A549 (cell line): ENCODE measurements around the gene RASL10A. TPM values are rescaled to one million over a fixed set of nuclear protein-coding genes. Genes with fewer than 3 reads are reported as not detected.

Source experiments
- ATAC-seq, 2 experiments: fragments of 200-7000 bp in 1 of 2; fragments of >200 bp in 1 of 2; cut with Nextera tagmentation in 1 of 2; cut with Tn5 transposase in 1 of 2; 3 replicates each; pipeline versions ENCODE4 v1.8.0 to v1.9.1; 2018 to 2020; ENCODE audit warnings: mild to moderate bottlenecking in 1 of 2, moderate library complexity in 1 of 2
- CTCF ChIA-PET: fragments of 300-600 bp; sonication (Branson Sonifier 250); formaldehyde crosslinking; extraction: SDS; loops from one replicate; lab custom pipeline; 2021; ENCODE audit warnings: antibody characterized with exemption, inconsistent platforms; lab: Yijun Ruan, JAX
- POLR2A ChIA-PET: fragments of 350-600 bp; formaldehyde crosslinking; extraction: SDS; loops from one replicate; lab custom pipeline; 2021; ENCODE audit warnings: antibody characterized with exemption, inconsistent platforms; lab: Yijun Ruan, JAX
- DNase-seq, 2 experiments: peaks; one replicate each; pipeline versions ENCODE4 v3.0.0 to v3.0.0-alpha.2; 2011 to 2016; ENCODE audit warnings: low read depth in 1 of 2, low spot score in 1 of 2
- FAIRE-seq: peaks from 2 replicates; lab custom pipeline; 2011; peaks lifted over from hg19 to GRCh38; lab: Jason Lieb, UNC
- H3K27ac ChIP-seq, 2 experiments: fragments of >200 bp; sonication (Bioruptor Twin); formaldehyde crosslinking; 3 replicates each; pipeline ENCODE4 v1.5.1; 2016 to 2017
- H3K4me1 ChIP-seq: fragments of >200 bp; sonication (Bioruptor Twin); formaldehyde crosslinking; 3 replicates; pipeline ENCODE4 v1.6.1; 2016
- H3K4me2 ChIP-seq: fragments of >200 bp; sonication (Bioruptor Twin); formaldehyde crosslinking; 3 replicates; pipeline ENCODE4 v1.6.1; 2016
- H3K4me3 ChIP-seq: fragments of >200 bp; sonication (Bioruptor Twin); formaldehyde crosslinking; 3 replicates; pipeline ENCODE4 v1.5.1; 2016
- H3K9me3 ChIP-seq: fragments of >200 bp; sonication (Bioruptor Twin); formaldehyde crosslinking; 3 replicates; pipeline ENCODE4 v1.6.1; 2016
- ATOH8 ChIP-seq: fragments of 250-450 bp; sonication (Bioruptor Pico); IDR thresholded peaks from 2 replicates; pipeline ENCODE4 v1.5.0; 2020; ENCODE audit warnings: low read depth, mild to moderate bottlenecking, moderate library complexity
- CBX2 ChIP-seq: fragments of 200-600 bp; sonication (generic); IDR thresholded peaks from 2 replicates; pipeline ENCODE4 v1.6.1; 2016; ENCODE audit warnings: low read depth, mild to moderate bottlenecking, borderline replicate concordance
- CHD4 ChIP-seq: fragments of 200-600 bp; sonication (generic); IDR thresholded peaks from 2 replicates; pipeline ENCODE4 v1.6.1; 2016; ENCODE audit warnings: antibody characterized with exemption, mild to moderate bottlenecking, borderline replicate concordance
- E2F6 ChIP-seq: IDR thresholded peaks from 2 replicates; pipeline ENCODE4 v1.6.1; 2012; ENCODE audit warnings: low read depth, borderline replicate concordance
- EP300 ChIP-seq, 2 experiments: fragments of >200 bp; sonication (Bioruptor Twin); formaldehyde crosslinking; IDR thresholded peaks; 2 replicates in 1 of 2; 3 replicates in 1 of 2; pipeline ENCODE4 v1.6.1; 2016 to 2017
- FOSB ChIP-seq: fragments of 250-450 bp; sonication (Bioruptor Pico); IDR thresholded peaks from 2 replicates; pipeline ENCODE4 v1.5.0; 2020; ENCODE audit warnings: mild to moderate bottlenecking, moderate library complexity
- HDAC2 ChIP-seq: fragments of 200-600 bp; sonication (generic); IDR thresholded peaks from 2 replicates; pipeline ENCODE4 v1.6.1; 2016
- HMGXB4 ChIP-seq: fragments of 250-450 bp; sonication (Bioruptor Pico); IDR thresholded peaks from 2 replicates; pipeline ENCODE4 v1.5.0; 2021; ENCODE audit warnings: mild to moderate bottlenecking, moderate library complexity, borderline replicate concordance
- KDM5A ChIP-seq: fragments of 200-600 bp; sonication (generic); IDR thresholded peaks from 2 replicates; pipeline ENCODE4 v1.6.1; 2016; ENCODE audit warnings: antibody characterized with exemption, mild to moderate bottlenecking
- MAZ ChIP-seq: fragments of 150-350 bp; IDR thresholded peaks from 2 replicates; pipeline ENCODE4 v1.6.1; 2014; ENCODE audit warnings: antibody characterized with exemption, low read depth, low read length, borderline replicate concordance
- MYC ChIP-seq: IDR thresholded peaks from 2 replicates; pipeline ENCODE4 v1.6.1; 2012; ENCODE audit warnings: mild to moderate bottlenecking, inconsistent platforms, low read length, improper control_type of control experiment, borderline replicate concordance
- PHF8 ChIP-seq: fragments of 200-600 bp; sonication (generic); IDR thresholded peaks from 2 replicates; pipeline ENCODE4 v1.6.1; 2016; ENCODE audit warnings: low read depth, mild to moderate bottlenecking, antibody characterized with exemption, moderate library complexity, borderline replicate concordance
- SREBF2 ChIP-seq: fragments of 450-650 bp; IDR thresholded peaks from 2 replicates; pipeline ENCODE4 v1.6.1; 2014; ENCODE audit warnings: mild to moderate bottlenecking, moderate library complexity
- TFCP2L1 ChIP-seq: fragments of 250-450 bp; sonication (Bioruptor Pico); IDR thresholded peaks from 2 replicates; pipeline ENCODE4 v1.5.0; 2021; ENCODE audit warnings: mild to moderate bottlenecking
- WGBS: methylation state at CpG from one replicate; pipeline ENCODE4 v1.1.6; 2017; ENCODE audit errors: missing lambda C conversion rate; 5-methylcytosine and 5-hydroxymethylcytosine counted together
- polyA plus RNA-seq, 4 experiments: library from polyadenylated mRNA; depleted of rRNA in 3 of 4; stranded (reverse); fragments of >200 nt; fragmentation: RNase III in 1 of 4; extraction: RNeasy Plus Mini Kit Qiagen cat#74134 plus additional on column Dnase treatment in 1 of 4; gene quantifications; 2 replicates in 3 of 4; 3 replicates in 1 of 4; pipeline ENCODE4 v1.2.3, GENCODE V29; 2011 to 2017
- TF ChIP-seq, protein P1 (sequence below): fragments of 200-600 bp; sonication (generic); IDR thresholded peaks from 2 replicates; pipeline ENCODE4 v1.6.1; 2016; ENCODE audit warnings: antibody characterized with exemption, mild to moderate bottlenecking, moderate library complexity
- TF ChIP-seq, protein P2 (sequence below): fragments of >200 bp; sonication (Bioruptor Twin); formaldehyde crosslinking; IDR thresholded peaks from 3 replicates; pipeline ENCODE4 v1.6.1; 2016

The RASL10A gene
- polyA plus RNA-seq, 2 of the 4 experiments (the other 2 are of a cell fraction) = 0.08 to 0.25 TPM

DNA sequence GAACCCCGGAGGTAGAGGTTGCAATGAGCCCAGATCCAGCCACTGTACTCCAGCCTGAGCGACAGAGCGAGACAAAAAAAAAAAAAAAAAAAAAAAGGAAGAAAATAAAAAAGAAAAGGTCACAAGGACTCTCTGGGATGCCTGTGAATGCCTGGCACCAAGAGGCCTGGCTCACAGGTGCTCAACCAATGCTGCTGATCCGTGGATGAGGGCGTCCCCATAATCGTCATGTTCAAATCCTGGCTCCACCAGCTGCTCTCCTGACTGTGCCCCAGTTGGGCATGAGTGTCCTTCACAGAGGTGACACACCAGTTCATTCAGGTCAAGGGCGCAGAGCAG, 9.7 kb downstream of the RASL10A start:
- 35% methylated on average over 3 of the region's 7 CpGs for WGBS
- peak overlapping the region; percentile 94 for H3K4me2 ChIP-seq
- POLR2A ChIA-PET = interaction anchor here (1.4 kb wide), 1 partner anchor 37 kb away, joined by 4 read pairs; the partner anchor contains the start of gene EWSR1
- no peak for TF ChIP-seq E2F6
- TF ChIP-seq, all 56 proteins: peak for 0
- Histone ChIP-seq H3K27ac (peak overlapping the region; percentile 96 to 98), H3K4me1 (peaks cover 41% of the 10 kb centered on the region), H3K4me3 (peak overlapping the region; percentile 80), H3K9me3 (no peaks in the 10 kb centered on the region)
- FAIRE-seq (no peak), DNase-seq (no peak), ATAC-seq (peak; percentile 0 to 1; a peak in 3 of 6 replicates)
- CTCF ChIA-PET = interaction anchor here (0.6 to 5.6 kb wide), 15 partner anchors 8 to 58 kb away, joined by 3 to 40 read pairs (median 4); no protein-coding TSS in a partner anchor

GRCh38 chr22:29302681-29303465, 12.6 kb downstream of the RASL10A start:
- ChIA-PET POLR2A (no interaction called here), CTCF (interaction anchor here (0.7 to 5.6 kb wide), 6 partner anchors 10 to 57 kb away, joined by 3 to 40 read pairs (median 3); no protein-coding TSS in a partner anchor)
- TF ChIP-seq ATOH8 (CRISPR knock-in tag) = no peak
- TF ChIP-seq CBX2 = no peak
- TF ChIP-seq SREBF2 = no peak
- no peak for TF ChIP-seq MAZ
- TF ChIP-seq, protein P1, sequence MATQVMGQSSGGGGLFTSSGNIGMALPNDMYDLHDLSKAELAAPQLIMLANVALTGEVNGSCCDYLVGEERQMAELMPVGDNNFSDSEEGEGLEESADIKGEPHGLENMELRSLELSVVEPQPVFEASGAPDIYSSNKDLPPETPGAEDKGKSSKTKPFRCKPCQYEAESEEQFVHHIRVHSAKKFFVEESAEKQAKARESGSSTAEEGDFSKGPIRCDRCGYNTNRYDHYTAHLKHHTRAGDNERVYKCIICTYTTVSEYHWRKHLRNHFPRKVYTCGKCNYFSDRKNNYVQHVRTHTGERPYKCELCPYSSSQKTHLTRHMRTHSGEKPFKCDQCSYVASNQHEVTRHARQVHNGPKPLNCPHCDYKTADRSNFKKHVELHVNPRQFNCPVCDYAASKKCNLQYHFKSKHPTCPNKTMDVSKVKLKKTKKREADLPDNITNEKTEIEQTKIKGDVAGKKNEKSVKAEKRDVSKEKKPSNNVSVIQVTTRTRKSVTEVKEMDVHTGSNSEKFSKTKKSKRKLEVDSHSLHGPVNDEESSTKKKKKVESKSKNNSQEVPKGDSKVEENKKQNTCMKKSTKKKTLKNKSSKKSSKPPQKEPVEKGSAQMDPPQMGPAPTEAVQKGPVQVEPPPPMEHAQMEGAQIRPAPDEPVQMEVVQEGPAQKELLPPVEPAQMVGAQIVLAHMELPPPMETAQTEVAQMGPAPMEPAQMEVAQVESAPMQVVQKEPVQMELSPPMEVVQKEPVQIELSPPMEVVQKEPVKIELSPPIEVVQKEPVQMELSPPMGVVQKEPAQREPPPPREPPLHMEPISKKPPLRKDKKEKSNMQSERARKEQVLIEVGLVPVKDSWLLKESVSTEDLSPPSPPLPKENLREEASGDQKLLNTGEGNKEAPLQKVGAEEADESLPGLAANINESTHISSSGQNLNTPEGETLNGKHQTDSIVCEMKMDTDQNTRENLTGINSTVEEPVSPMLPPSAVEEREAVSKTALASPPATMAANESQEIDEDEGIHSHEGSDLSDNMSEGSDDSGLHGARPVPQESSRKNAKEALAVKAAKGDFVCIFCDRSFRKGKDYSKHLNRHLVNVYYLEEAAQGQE = no peak
- TF ChIP-seq, protein P2, sequence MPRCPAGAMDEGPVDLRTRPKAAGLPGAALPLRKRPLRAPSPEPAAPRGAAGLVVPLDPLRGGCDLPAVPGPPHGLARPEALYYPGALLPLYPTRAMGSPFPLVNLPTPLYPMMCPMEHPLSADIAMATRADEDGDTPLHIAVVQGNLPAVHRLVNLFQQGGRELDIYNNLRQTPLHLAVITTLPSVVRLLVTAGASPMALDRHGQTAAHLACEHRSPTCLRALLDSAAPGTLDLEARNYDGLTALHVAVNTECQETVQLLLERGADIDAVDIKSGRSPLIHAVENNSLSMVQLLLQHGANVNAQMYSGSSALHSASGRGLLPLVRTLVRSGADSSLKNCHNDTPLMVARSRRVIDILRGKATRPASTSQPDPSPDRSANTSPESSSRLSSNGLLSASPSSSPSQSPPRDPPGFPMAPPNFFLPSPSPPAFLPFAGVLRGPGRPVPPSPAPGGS = no peak
- TF ChIP-seq EP300 (IDR thresholded peaks at IDR 0.05) = no peak
- no peak for TF ChIP-seq HMGXB4 (CRISPR knock-in tag)
- no peak for TF ChIP-seq MYC
- no peak for TF ChIP-seq CHD4
- no peak for TF ChIP-seq TFCP2L1 (CRISPR knock-in tag)
- no peak for TF ChIP-seq HDAC2
- TF ChIP-seq PHF8 = no peak
- no peak for TF ChIP-seq KDM5A
- no peak for TF ChIP-seq FOSB (CRISPR knock-in tag)
- Histone ChIP-seq H3K4me2 (no peak overlapping the region), H3K4me1 (peaks cover 15% of the 10 kb centered on the region), H3K4me3 (no peak overlapping the region), H3K27ac (peak overlapping the region in 1 of 2 experiments; percentile 50; a peak in 2 of 6 replicates), H3K9me3 (no peaks in the 10 kb centered on the region)
- FAIRE-seq (no peak), ATAC-seq (peak; percentile 0 to 5; a peak in 2 of 6 replicates), DNase-seq (no peak)
- 67% methylated on average over 9 of the region's 13 CpGs for WGBS
